Muscle layer of colon (tissue), 2 donors: Measurements from ENCODE around the gene PRELID3B.
A peak's percentile ranks its signal among the peaks of the same experiment; 100 is the strongest.

ENCODE experiments used
- H3K27ac ChIP-seq: one replicate; pipeline ENCODE4 v1.7.0; 2013; ENCODE audit warnings: low read depth, mild to moderate bottlenecking, low read length, moderate library complexity
- H3K27me3 ChIP-seq, 2 donors: one replicate each; pipeline ENCODE4 v1.7.0; 2013; ENCODE audit warnings: low read length in 2 of 2, mild to moderate bottlenecking in 2 of 2; ENCODE audit not compliant: insufficient read depth in 2 of 2, control insufficient read depth in 1 of 2
- H3K36me3 ChIP-seq: one replicate; pipeline ENCODE4 v1.7.0; 2013; ENCODE audit warnings: mild to moderate bottlenecking, low read length; ENCODE audit not compliant: insufficient read depth
- H3K4me1 ChIP-seq: one replicate; pipeline ENCODE4 v1.7.0; 2013; ENCODE audit warnings: mild to moderate bottlenecking, low read length; ENCODE audit not compliant: insufficient read depth
- H3K4me3 ChIP-seq, 2 donors: one replicate each; pipeline ENCODE4 v1.7.0; 2013; ENCODE audit warnings: low read length in 2 of 2, low read depth in 1 of 2, mild to moderate bottlenecking in 1 of 2, moderate library complexity in 1 of 2
- H3K9ac ChIP-seq: one replicate; pipeline ENCODE4 v1.7.0; 2013; ENCODE audit warnings: low read length
- H3K9me3 ChIP-seq: one replicate; pipeline ENCODE4 v1.7.0; 2013; ENCODE audit warnings: mild to moderate bottlenecking, low read length
- donor health status: abdominal sarcoma.
- donor health status: Adenocarcinoma of cecum.

PRELID3B gene

DNA sequence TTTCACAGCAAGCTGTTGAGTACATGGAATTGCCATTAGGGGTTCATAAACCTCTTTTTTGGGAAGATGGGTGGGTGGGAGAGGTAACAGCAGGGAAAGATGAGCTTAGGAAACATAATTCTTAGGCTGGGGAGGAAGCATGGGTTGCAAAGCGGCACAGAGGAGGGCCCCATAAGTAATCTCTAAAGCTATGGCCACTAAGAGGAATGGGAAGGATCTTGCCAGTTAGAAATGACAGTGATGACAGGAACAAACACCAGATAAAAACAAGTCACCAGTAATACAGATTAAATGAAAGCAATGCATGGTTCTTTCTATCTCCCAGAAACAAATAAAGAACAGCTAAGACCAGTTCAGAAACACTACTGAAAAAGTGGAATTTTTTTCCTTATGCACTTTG is 31.0 kb upstream of the PRELID3B start:
- Histone ChIP-seq H3K36me3 (no peaks in the 10 kb centered on the region), H3K4me1 (no peaks in the 10 kb centered on the region), H3K9ac (no peak overlapping the region), H3K9me3 (no peaks in the 10 kb centered on the region), H3K4me3 (no peak overlapping the region), H3K27ac (no peak overlapping the region), H3K27me3 (peaks cover 0 to 6% of the 10 kb centered on the region in 2 donors)

DNA sequence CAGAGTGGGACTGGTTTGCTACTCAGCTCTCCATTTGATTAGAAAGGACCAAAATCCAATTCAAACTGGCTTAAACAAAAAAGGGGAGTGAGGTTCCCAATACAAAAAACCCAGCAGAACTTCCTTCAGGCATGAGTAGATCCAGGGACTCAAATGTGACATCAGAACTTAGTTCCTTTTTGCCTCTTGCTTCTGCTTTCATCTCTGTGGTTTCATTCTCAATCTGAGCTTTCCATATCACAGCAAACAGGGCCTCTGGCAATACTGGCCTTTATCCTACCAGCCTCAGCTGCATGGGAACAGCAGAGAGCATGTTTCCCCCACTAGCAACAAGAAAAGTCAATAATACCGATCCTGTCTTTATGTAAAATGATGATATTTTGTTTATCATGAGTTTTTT is 28.6 kb upstream of the PRELID3B start:
- Histone ChIP-seq H3K27me3 (no peaks in the 10 kb centered on the region), H3K4me3 (no peak overlapping the region), H3K4me1 (no peaks in the 10 kb centered on the region), H3K9ac (no peak overlapping the region), H3K9me3 (no peaks in the 10 kb centered on the region), H3K36me3 (no peaks in the 10 kb centered on the region), H3K27ac (no peak overlapping the region)

DNA sequence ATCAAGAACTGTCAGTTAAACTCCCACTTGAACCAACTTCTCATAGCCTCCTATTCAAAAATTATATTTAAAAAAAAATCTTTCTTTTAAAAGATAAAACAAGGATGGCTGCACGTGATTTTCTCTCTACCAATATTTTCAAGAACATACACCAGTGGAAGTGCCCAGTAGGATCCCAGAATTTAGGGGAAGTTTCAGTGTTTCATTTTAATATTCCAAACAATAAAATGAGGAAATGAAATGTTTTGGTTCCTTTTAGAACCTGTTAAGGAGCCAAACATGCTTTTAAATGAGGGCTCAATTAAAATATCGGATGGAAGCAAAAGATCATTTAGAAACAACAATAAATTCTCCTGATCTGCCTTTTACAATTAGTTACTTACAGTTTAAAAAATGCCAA is 26.4 kb upstream of the PRELID3B start:
- no peaks in the 10 kb centered on the region for H3K27me3 ChIP-seq
- no peaks in the 10 kb centered on the region for H3K9me3 ChIP-seq
- H3K27ac ChIP-seq = no peak overlapping the region
- peaks cover 5% of the 10 kb centered on the region for H3K4me1 ChIP-seq
- H3K4me3 ChIP-seq = no peak overlapping the region
- H3K36me3 ChIP-seq = no peaks in the 10 kb centered on the region
- H3K9ac ChIP-seq = no peak overlapping the region

DNA sequence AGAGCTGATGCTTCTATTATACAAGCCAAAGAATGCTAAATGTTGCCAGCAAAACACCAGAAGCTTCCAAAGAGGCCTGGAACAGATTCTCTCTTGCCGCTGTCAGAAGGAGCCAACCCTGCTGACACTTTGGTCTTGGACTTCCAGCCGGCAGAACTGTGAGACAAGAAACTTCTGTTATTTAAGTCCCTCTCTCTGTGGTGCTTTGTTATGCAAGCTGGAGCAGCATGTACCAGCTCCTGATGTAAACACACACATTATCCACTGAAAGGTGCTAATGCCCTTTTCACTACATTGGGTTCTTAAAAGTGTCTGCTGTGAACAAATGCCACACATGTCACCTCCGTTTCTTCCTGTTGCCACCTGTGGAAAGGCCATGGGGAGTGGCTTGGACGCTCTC is 25.9 kb upstream of the PRELID3B start:
- Histone ChIP-seq H3K36me3 (no peaks in the 10 kb centered on the region), H3K9me3 (no peaks in the 10 kb centered on the region), H3K27ac (no peak overlapping the region), H3K4me1 (peaks cover 8% of the 10 kb centered on the region), H3K9ac (no peak overlapping the region), H3K4me3 (no peak overlapping the region), H3K27me3 (no peaks in the 10 kb centered on the region)

DNA sequence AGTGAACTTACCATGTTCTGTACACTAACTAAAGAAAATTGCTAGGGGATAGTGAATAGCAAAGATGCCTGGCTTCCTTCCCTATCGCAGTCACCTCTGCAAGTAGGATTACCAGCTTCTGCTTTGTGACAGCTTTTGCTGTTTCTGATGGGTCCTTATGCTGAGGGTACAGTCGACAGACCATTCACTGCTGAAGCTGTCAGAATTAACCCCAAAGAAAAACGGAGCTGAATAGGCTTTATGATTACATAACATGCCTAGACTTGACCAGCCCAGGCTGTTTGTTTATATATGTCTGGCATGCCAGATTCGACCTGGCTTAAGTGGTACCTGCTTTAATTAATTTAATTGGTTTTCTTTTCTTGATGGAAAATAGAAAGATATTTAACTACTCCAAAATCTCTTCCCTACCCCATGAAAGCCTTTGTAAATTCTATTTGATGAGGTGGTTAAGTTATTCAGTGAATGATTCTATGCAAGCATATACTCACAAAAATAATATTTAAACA is 21.7 kb upstream of the PRELID3B start:
- peak overlapping the region in 1 of 2 donors; percentile 19 for H3K4me3 ChIP-seq
- H3K9me3 ChIP-seq = no peaks in the 10 kb centered on the region
- no peaks in the 10 kb centered on the region for H3K27me3 ChIP-seq
- no peaks in the 10 kb centered on the region for H3K36me3 ChIP-seq
- peak overlapping the region; percentile 36 for H3K27ac ChIP-seq
- peaks cover 13% of the 10 kb centered on the region for H3K4me1 ChIP-seq
- peak overlapping the region; percentile 19 for H3K9ac ChIP-seq

DNA sequence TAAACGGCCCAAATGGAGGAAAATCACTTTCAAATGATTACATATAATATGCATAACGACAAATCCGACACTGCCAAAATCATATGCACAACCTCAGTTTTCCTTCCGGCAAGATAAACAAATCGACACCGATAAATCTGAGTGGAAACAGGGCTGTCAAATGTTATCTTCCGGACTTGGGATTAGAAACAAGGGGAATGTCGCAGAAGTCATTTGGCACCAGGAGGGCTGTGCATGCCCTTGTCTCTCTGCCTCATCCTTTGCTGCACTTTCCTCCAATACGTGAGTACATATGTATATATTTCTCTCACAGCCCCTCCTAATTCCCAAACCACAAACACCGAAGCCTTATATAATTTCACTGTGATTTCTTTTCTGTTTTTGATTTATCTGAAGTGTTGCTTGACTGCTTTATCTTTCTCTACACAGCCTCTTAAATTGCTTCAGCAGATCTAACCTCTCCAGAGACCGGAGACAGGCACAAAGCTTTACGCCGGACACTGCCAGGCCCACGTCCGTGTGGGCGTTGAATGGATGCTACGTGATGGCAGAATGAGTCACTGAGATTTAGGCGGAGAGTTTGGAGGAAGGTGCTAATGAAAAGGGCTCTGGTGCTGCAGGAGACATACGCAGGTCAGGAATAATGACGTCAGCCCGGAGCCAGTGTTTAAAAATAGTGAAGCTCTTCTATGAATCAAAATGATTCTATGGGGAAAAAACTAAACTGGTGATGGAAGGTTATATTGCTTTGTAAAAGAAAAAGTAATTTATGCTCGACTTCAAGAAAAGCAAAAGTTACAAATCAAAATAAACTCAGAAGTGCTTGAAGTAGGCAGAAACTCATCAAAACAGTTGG is 21.0 kb upstream of the PRELID3B start:
- Histone ChIP-seq H3K4me1 (peaks cover 13% of the 10 kb centered on the region), H3K36me3 (no peaks in the 10 kb centered on the region), H3K27me3 (no peaks in the 10 kb centered on the region), H3K4me3 (peak overlapping the region in 1 of 2 donors; percentile 19), H3K27ac (peak overlapping the region; percentile 36), H3K9me3 (no peaks in the 10 kb centered on the region), H3K9ac (peak overlapping the region; percentile 7)

DNA sequence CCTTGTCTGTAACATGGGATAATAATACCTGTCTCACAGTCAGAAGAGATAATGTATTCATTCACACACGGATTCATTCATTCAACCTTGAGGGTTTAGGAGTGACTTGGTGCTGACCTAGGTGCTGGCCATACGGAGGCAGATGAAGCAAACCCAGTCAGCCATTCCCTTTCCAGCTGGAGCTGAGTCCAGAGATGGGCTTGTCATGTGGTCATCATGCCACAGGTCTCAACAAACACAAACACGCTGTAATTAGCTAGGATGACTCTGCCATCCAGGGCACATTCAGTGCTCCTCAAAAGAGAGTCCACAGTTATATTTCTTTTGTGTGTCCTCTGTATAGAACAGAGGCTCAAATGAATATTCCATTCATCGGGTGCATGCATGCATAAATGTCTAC is 19.5 kb upstream of the PRELID3B start:
- Histone ChIP-seq H3K27ac (no peak overlapping the region), H3K9ac (no peak overlapping the region), H3K9me3 (no peaks in the 10 kb centered on the region), H3K36me3 (no peaks in the 10 kb centered on the region), H3K4me1 (peaks cover 13% of the 10 kb centered on the region), H3K27me3 (no peaks in the 10 kb centered on the region), H3K4me3 (no peak overlapping the region)

DNA sequence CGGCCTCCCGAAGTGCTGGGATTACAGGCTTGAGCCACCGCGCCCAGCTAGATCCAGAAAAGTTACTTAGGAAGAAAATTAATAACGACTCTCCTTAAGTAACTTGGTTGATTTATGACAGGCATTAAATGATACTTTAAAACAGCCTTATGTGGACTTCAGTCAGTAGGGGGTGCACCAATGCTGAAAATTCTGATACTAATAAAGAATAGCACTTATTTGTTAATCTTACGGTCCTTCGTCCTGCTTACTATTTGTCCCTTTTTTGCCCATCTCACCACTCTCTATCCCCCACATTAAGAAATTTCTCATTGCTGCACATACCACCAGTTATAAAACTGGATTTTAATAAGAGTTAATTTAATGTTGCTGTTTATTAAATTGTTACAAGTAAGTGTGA is 12.7 kb upstream of the PRELID3B start:
- Histone ChIP-seq H3K27ac (no peak overlapping the region), H3K4me3 (no peak overlapping the region), H3K27me3 (no peaks in the 10 kb centered on the region), H3K4me1 (no peaks in the 10 kb centered on the region), H3K36me3 (no peaks in the 10 kb centered on the region), H3K9ac (no peak overlapping the region), H3K9me3 (no peaks in the 10 kb centered on the region)

DNA sequence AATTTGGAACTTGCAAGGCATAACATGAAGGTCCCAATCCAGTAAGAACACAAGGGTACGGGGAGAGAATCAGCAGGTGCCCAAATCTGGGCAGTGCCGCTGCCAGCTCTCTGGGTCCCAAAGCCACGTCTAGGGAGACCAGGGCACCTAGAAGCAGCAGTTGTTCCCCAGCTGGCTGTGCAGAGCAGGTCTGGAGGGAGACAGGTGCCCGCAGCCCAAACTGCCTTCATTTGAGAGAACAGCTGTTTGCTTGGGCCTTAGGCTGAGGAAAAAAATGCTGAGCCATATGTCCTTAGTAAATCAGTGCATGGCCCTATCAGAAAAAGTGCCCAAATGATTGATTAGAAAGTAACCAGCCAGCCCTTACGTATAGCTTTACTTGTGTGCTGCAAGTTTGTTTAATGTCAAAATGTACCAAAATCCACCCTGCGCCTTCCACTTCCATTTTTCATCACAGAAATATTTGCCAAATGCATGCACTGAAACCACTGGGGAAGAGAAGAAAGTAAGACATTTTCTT is 9.1 kb upstream of the PRELID3B start:
- Histone ChIP-seq H3K9ac (no peak overlapping the region), H3K36me3 (no peaks in the 10 kb centered on the region), H3K4me1 (no peaks in the 10 kb centered on the region), H3K9me3 (no peaks in the 10 kb centered on the region), H3K27me3 (no peaks in the 10 kb centered on the region), H3K27ac (no peak overlapping the region), H3K4me3 (no peak overlapping the region)

DNA sequence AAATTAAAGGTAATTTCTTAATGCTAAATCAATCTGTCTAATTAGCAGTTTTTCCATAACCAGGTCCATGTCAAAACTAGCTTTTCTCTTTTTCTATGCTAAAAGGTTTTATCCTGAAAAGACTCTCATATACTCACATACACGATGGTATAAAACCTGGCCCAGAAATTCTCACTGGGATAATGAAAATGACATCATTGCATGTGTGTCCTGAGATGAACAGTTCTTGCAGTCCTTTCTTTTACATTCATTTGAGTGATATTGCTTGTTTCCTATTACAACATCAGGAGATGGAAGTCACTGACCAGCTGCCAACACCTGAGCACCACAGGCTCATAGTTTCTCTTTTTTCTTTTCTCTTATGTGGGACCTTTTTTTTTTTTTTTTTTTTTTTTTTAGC is 7.9 kb upstream of the PRELID3B start:
- Histone ChIP-seq H3K4me3 (no peak overlapping the region), H3K27me3 (no peaks in the 10 kb centered on the region), H3K9me3 (no peaks in the 10 kb centered on the region), H3K4me1 (no peaks in the 10 kb centered on the region), H3K36me3 (no peaks in the 10 kb centered on the region), H3K9ac (no peak overlapping the region), H3K27ac (no peak overlapping the region)

DNA sequence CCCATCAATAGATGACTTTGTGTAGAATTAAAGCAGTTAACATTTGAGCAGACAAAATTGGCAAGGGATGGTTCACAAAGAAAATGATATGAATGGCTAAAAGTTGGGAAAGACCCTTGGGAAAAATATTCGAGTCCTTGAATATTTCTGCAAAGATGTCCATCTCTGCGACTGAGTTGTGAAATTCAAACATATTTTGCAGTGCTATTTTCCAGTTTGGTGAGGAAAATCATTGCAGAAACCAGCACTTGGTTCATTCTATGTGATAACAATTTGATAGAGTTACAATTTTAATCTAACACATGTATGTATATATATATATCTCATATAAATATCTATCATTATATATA is 6.1 kb upstream of the PRELID3B start:
- Histone ChIP-seq H3K27ac (no peak overlapping the region), H3K27me3 (no peaks in the 10 kb centered on the region), H3K36me3 (no peaks in the 10 kb centered on the region), H3K9me3 (no peaks in the 10 kb centered on the region), H3K9ac (no peak overlapping the region), H3K4me3 (no peak overlapping the region), H3K4me1 (no peaks in the 10 kb centered on the region)
